SK-N-MC (cell line): Measurements from ENCODE around the gene ZNF322.
"Not testable (repeated sequence)": the region's sequence is repeated elsewhere in the genome, so short reads cannot be mapped to it uniquely, and the experiment has no call there.

Experiments
- EZH2 ChIP-seq: fragments of 200-600 bp; sonication (generic); IDR thresholded peaks from one replicate; pipeline ENCODE4 v1.6.1; 2017; ENCODE audit warnings: antibody characterized with exemption
- FOXP2 ChIP-seq: optimal IDR thresholded peaks from 2 replicates; pipeline ENCODE3; 2011; ENCODE audit warnings: mild to moderate bottlenecking, moderate library complexity; ENCODE audit not compliant: insufficient read depth; ENCODE audit errors: extremely low read length, control extremely low read depth
- POLR2AphosphoS5 ChIP-seq: IDR thresholded peaks from 2 replicates; pipeline ENCODE4 v1.6.1; 2012; ENCODE audit warnings: mild to moderate bottlenecking, low read depth, low read length, borderline replicate concordance

- TF ChIP-seq EZH2, POLR2AphosphoS5, FOXP2: not testable (repeated sequence)
These were observed 41.6 kb upstream of the ZNF322 start for GRCh38 chr6:26701023-26701747.
